Body of pancreas (tissue), 4 donors: Measurements from ENCODE around the gene FTCD. TPM values are rescaled to one million over a fixed set of nuclear protein-coding genes. Genes with fewer than 3 reads are reported as not detected.

ENCODE experiments used
- ATAC-seq: fragments of 150-250 bp; one replicate; pipeline ENCODE4 v1.9.1; 2016
- DNase-seq, 4 donors: peaks; one replicate each; pipeline ENCODE4 v3.0.0-alpha.2; 2019
- H3K27ac ChIP-seq, 4 donors: fragments of 200-600 bp; sonication (generic); 1 replicate in 3 of 4; 2 replicates in 1 of 4; pipeline versions ENCODE4 v1.5.1 to v1.6.1; 2016 to 2019; ENCODE audit warnings: mild to moderate bottlenecking in 1 of 4, mixed read lengths in 1 of 4, moderate library complexity in 1 of 4
- H3K27me3 ChIP-seq, 2 donors: fragments of 200-600 bp; sonication (generic); one replicate each; pipeline ENCODE4 v1.6.0; 2016; ENCODE audit warnings: mild to moderate bottlenecking in 1 of 2
- H3K36me3 ChIP-seq, 2 donors: fragments of 200-600 bp; sonication (generic); replicated peaks in 1 of 2; 2 replicates each; pipeline ENCODE4 v1.5.1; 2016; ENCODE audit warnings: low read depth in 2 of 2; ENCODE audit not compliant: insufficient read depth in 1 of 2
- H3K4me1 ChIP-seq: fragments of 200-600 bp; sonication (generic); one replicate; pipeline ENCODE4 v1.6.0; 2016
- H3K4me3 ChIP-seq, 2 donors: fragments of 200-600 bp; sonication (generic); 1 replicate in 1 of 2; 2 replicates in 1 of 2; pipeline ENCODE4 v1.5.1; 2016 to 2019
- H3K9me3 ChIP-seq, 3 donors: fragments of 200-600 bp; sonication (generic); 1 replicate in 2 of 3; 2 replicates in 1 of 3; pipeline ENCODE4 v1.5.1; 2016
- CTCF ChIP-seq, 7 experiments: fragments of 450-650 bp in 4 of 7; fragments of 200-600 bp in 3 of 7; sonication (generic) in 3 of 7; IDR thresholded peaks; one replicate each; pipeline ENCODE4 v1.5.1; 2016 to 2019; ENCODE audit warnings: antibody characterized with exemption in 7 of 7
- POLR2A ChIP-seq, 3 donors: fragments of 450-650 bp; IDR thresholded peaks; one replicate each; pipeline ENCODE4 v1.6.1; 2016; ENCODE audit warnings: antibody characterized with exemption in 3 of 3, mild to moderate bottlenecking in 2 of 3
- WGBS, 2 donors: methylation state at CpG; one replicate each; pipeline ENCODE4 v1.1.5; 2017; 5-methylcytosine and 5-hydroxymethylcytosine counted together
- intact Hi-C: fragments of 100-400 bp; cut with DNase I; formaldehyde crosslinking; loops from one replicate; pipeline ENCODE4 v1.15.1; 2023
- total RNA-seq, 2 donors: library from RNA; depleted of rRNA; stranded (reverse); fragments of >200 nt; gene quantifications; one replicate each; pipeline ENCODE4 v1.1.0, GENCODE V29; 2016

The FTCD gene
- total RNA-seq, 2 donors from 2014 or later = 0.33 TPM; not detected in 1

GRCh38 chr21:46182548-46183336 lies 27.4 kb upstream of the FTCD start:
- 88 to 94% methylated on average over 20 to 42 of the region's 44 CpGs for WGBS, 2 donors
- intact Hi-C loops = no loop called here
- DNase-seq (no peak), ATAC-seq (no peak)
- Histone ChIP-seq H3K4me1 (peaks cover 7% of the 10 kb centered on the region), H3K27ac (no peak overlapping the region), H3K36me3 (no peaks in the 10 kb centered on the region), H3K9me3 (no peaks in the 10 kb centered on the region), H3K4me3 (no peak overlapping the region), H3K27me3 (no peaks in the 10 kb centered on the region)
- no peak for TF ChIP-seq POLR2A (IDR thresholded peaks at IDR 0.05)
- no peak for TF ChIP-seq CTCF (IDR thresholded peaks at IDR 0.05)

GRCh38 chr21:46181953-46182547 lies 26.7 kb upstream of the FTCD start:
- H3K36me3 ChIP-seq = no peaks in the 10 kb centered on the region
- no peaks in the 10 kb centered on the region for H3K27me3 ChIP-seq
- no peak for ATAC-seq
- H3K27ac ChIP-seq = no peak overlapping the region
- TF ChIP-seq CTCF (IDR thresholded peaks at IDR 0.05) (no peak), POLR2A (IDR thresholded peaks at IDR 0.05) (no peak)
- 77 to 96% methylated on average over 4 to 16 of the region's 16 CpGs for WGBS, 2 donors
- intact Hi-C loops = no loop called here
- peaks cover 7% of the 10 kb centered on the region for H3K4me1 ChIP-seq
- no peak for DNase-seq
- H3K4me3 ChIP-seq = no peak overlapping the region
- H3K9me3 ChIP-seq = no peaks in the 10 kb centered on the region

GRCh38 chr21:46181436-46181835 lies 26.1 kb upstream of the FTCD start:
- H3K9me3 ChIP-seq = no peaks in the 10 kb centered on the region
- DNase-seq = no peak
- intact Hi-C loops = no loop called here
- peaks cover 7% of the 10 kb centered on the region for H3K4me1 ChIP-seq
- TF ChIP-seq CTCF (IDR thresholded peaks at IDR 0.05) (no peak), POLR2A (IDR thresholded peaks at IDR 0.05) (no peak)
- H3K4me3 ChIP-seq = no peak overlapping the region
- WGBS, 2 donors = 83 to 93% methylated on average over 8 to 18 of the region's 19 CpGs
- ATAC-seq = no peak
- no peaks in the 10 kb centered on the region for H3K36me3 ChIP-seq
- no peak overlapping the region for H3K27ac ChIP-seq
- no peaks in the 10 kb centered on the region for H3K27me3 ChIP-seq

GRCh38 chr21:46180778-46181391 lies 25.5 kb upstream of the FTCD start:
- Histone ChIP-seq H3K9me3 (no peaks in the 10 kb centered on the region), H3K27ac (no peak overlapping the region), H3K36me3 (no peaks in the 10 kb centered on the region), H3K4me1 (peaks cover 7% of the 10 kb centered on the region), H3K27me3 (no peaks in the 10 kb centered on the region), H3K4me3 (no peak overlapping the region)
- ATAC-seq (no peak), DNase-seq (no peak)
- WGBS, 2 donors = 83 to 90% methylated on average over 8 to 26 of the region's 26 CpGs
- intact Hi-C loops = no loop called here
- TF ChIP-seq CTCF (IDR thresholded peaks at IDR 0.05) (no peak), POLR2A (IDR thresholded peaks at IDR 0.05) (no peak)
